ENCODE data around the gene COMT. TPM values are rescaled to one million over a fixed set of nuclear protein-coding genes. Genes with fewer than 3 reads are reported as not detected.

The COMT gene
- total and polyA plus RNA-seq, 2 of the 4 experiments (the other 2 are of a cell fraction) = 202 to 347 TPM

- in situ Hi-C loops (cut with MboI; ENCODE audit: low sequenced_read_pairs) = no loop called here
- Histone ChIP-seq H3K4ac (ENCODE audit: low read depth, low read length) (no peak overlapping the region), H3K36me3 (ENCODE audit: control insufficient read depth, insufficient read depth, low read length) (0 out of 2 replicates have a peak, but pooled peaks cover 2% of the 10 kb centered on the region), H3K27ac (ENCODE audit: insufficient read depth, low read length) (no peak overlapping the region), H3K9ac (ENCODE audit: low read depth, low read length) (no peak overlapping the region), H2BK5ac (ENCODE audit: low read depth, low read length, poor library complexity, severe bottlenecking) (no peak overlapping the region), H2AFZ (replicated peaks; ENCODE audit: low read length, poor library complexity) (no peak overlapping the region), H4K5ac (ENCODE audit: low read depth, low read length) (no peak overlapping the region), H3K79me1 (ENCODE audit: low read depth in 1 of 2, low read length in 2 of 2) (peaks cover 9 to 25% of the 10 kb centered on the region in 2 experiments), H3K14ac (replicated peaks; ENCODE audit: low read depth, low read length) (no peak overlapping the region), H4K20me1 (ENCODE audit: insufficient read depth, low read length) (peaks cover 17% of the 10 kb centered on the region), H2BK15ac (ENCODE audit: low read depth, low read length) (no peak overlapping the region), H3K56ac (ENCODE audit: extremely low read depth, insufficient read depth, low read length) (no peak overlapping the region), H3K18ac (ENCODE audit: low read depth, low read length) (no peak overlapping the region), H4K91ac (ENCODE audit: insufficient read depth, low read depth, low read length) (no peak overlapping the region), H2BK20ac (ENCODE audit: low read depth, low read length) (no peak overlapping the region), H4K8ac (ENCODE audit: low read depth in 2 of 2, low read length in 2 of 2) (no peak overlapping the region), H3K4me1 (ENCODE audit: control insufficient read depth, insufficient read depth, low read length) (peaks cover 14% of the 10 kb centered on the region), H3K4me3 (ENCODE audit: insufficient read depth, low read depth, low read length) (no peak overlapping the region), H2AK9ac (replicated peaks; ENCODE audit: low read depth, low read length, poor library complexity) (no peak overlapping the region), H3K4me2 (ENCODE audit: low read depth, low read length) (no peak overlapping the region), H2BK120ac (ENCODE audit: low read depth, low read length) (no peak overlapping the region), H3K9me3 (ENCODE audit: control insufficient read depth, insufficient read depth, low read length) (no peaks in the 10 kb centered on the region), H3K9me1 (ENCODE audit: insufficient read depth, low read length) (peaks cover 22% of the 10 kb centered on the region), H3K23ac (ENCODE audit: low read depth, low read length) (no peak overlapping the region; the same call in 1 of the 2 replicates), H2AK5ac (ENCODE audit: low read depth, low read length) (no peak overlapping the region), H3K27me3 (ENCODE audit: control insufficient read depth, insufficient read depth, low read length) (peaks cover 29% of the 10 kb centered on the region)
- TF ChIP-seq POLR2A (IDR thresholded peaks at IDR 0.05; ENCODE audit: low read depth, low read length) = no peak
- no peak for TF ChIP-seq MAFK (IDR thresholded peaks at IDR 0.05; ENCODE audit: low read depth, low read length)
- no peak for TF ChIP-seq SMC3 (IDR thresholded peaks at IDR 0.05; ENCODE audit: low read depth, low read length)
- no peak for TF ChIP-seq MAZ (IDR thresholded peaks at IDR 0.05; ENCODE audit: borderline replicate concordance, low read depth, low read length)
- no peak for TF ChIP-seq NFE2L2 (IDR thresholded peaks at IDR 0.05; ENCODE audit: low read depth, low read length)
- TF ChIP-seq RAD21 (IDR thresholded peaks at IDR 0.05; ENCODE audit: low read length) = no peak
- TF ChIP-seq FOS (IDR thresholded peaks at IDR 0.05; ENCODE audit: low read depth, low read length) = no peak
- no peak for TF ChIP-seq ELK1 (IDR thresholded peaks at IDR 0.05; ENCODE audit: borderline replicate concordance, low read depth, low read length)
- no peak for TF ChIP-seq BHLHE40 (IDR thresholded peaks at IDR 0.05; ENCODE audit: low read depth, low read length)
- TF ChIP-seq CHD1 (IDR thresholded peaks at IDR 0.05; ENCODE audit: low read depth, low read length) = no peak
- TF ChIP-seq RFX5 (IDR thresholded peaks at IDR 0.05; ENCODE audit: low read depth, low read length) = no peak
- no peak for TF ChIP-seq CEBPB (IDR thresholded peaks at IDR 0.05; ENCODE audit: low read depth, low read length)
- no peak for TF ChIP-seq RCOR1 (IDR thresholded peaks at IDR 0.05; ENCODE audit: insufficient replicate concordance, low read length)
- TF ChIP-seq MXI1 (IDR thresholded peaks at IDR 0.05; ENCODE audit: borderline replicate concordance, low read depth, low read length) = no peak
- DNase-seq (no peak), ATAC-seq (ENCODE audit: low read depth) (no peak)
- BruUV-seq (replicated peaks) = no TSS peak
- intact Hi-C loops (cut with micrococcal nuclease) = no loop called here
- WGBS, 2 experiments (ENCODE audit: extremely low coverage in 2 of 2, insufficient read length in 1 of 2) = 57% methylated on average over 3 of the region's 5 CpGs; no CpG with 5 or more reads in 1 of the 2 experiments
- dilution Hi-C loops (cut with HindIII; ENCODE audit: low sequenced_read_pairs, unreplicated experiment) = no loop called here
- CTCF ChIA-PET = no interaction called here
- POLR2A ChIA-PET (ENCODE audit: unreplicated experiment) = no interaction called here
Measured at GRCh38 chr22:20018001-20018400, 76.4 kb downstream of the COMT start.
